Epithelial cell of proximal tubule (primary cell): ENCODE data around the gene SPTY2D1. TPM values are rescaled to one million over a fixed set of nuclear protein-coding genes. Genes with fewer than 3 reads are reported as not detected.
A peak's percentile ranks its signal among the peaks of the same experiment; 100 is the strongest.

Experiments
- DNase-seq: peaks from one replicate; pipeline ENCODE4 v3.0.0-alpha.2; 2011; ENCODE audit warnings: low read depth
- H3K4me3 ChIP-seq: 2 replicates; pipeline ENCODE4 v1.5.1; 2011; ENCODE audit warnings: low read depth, mild to moderate bottlenecking, low read length
- CTCF ChIP-seq: conservative IDR thresholded peaks from 2 replicates; pipeline ENCODE4 v1.5.1; 2012; ENCODE audit warnings: low read depth, mild to moderate bottlenecking, low read length
- total RNA-seq: library from RNA; depleted of rRNA; stranded (reverse); fragments of >200 nt; gene quantifications from 2 replicates; pipeline ENCODE4 v1.2.3, GENCODE V29; 2015

The SPTY2D1 gene
- total RNA-seq, 1 donor from 2014 or later: 8.6 TPM

- no peak overlapping the region for H3K4me3 ChIP-seq
- no peak for DNase-seq
- no peak for TF ChIP-seq CTCF
Observed at GRCh38 chr11:18641677-18642076, 7.5 kb upstream of the SPTY2D1 start.

- H3K4me3 ChIP-seq: peak overlapping the region; percentile 74
- no peak for DNase-seq
- TF ChIP-seq CTCF: no peak
Observed at GRCh38 chr11:18633256-18634139, 644 bp downstream of the SPTY2D1 start.

- peak overlapping the region; percentile 74 for H3K4me3 ChIP-seq
- no peak for DNase-seq
- TF ChIP-seq CTCF: no peak
Observed at GRCh38 chr11:18632841-18633240, 1.3 kb downstream of the SPTY2D1 start.

GRCh38 chr11:18624161-18624560 is 10.0 kb downstream of the SPTY2D1 start:
- no peak for DNase-seq
- TF ChIP-seq CTCF: no peak
- H3K4me3 ChIP-seq: no peak overlapping the region

- no peak overlapping the region for H3K4me3 ChIP-seq
- no peak for TF ChIP-seq CTCF
- no peak for DNase-seq
Observed at GRCh38 chr11:18623707-18624106, 10.4 kb downstream of the SPTY2D1 start.

GRCh38 chr11:18618342-18619025 is 15.7 kb downstream of the SPTY2D1 start:
- TF ChIP-seq CTCF: no peak
- no peak overlapping the region for H3K4me3 ChIP-seq
- DNase-seq: no peak
